KG1 (cell line): Measurements from ENCODE around the gene PPT1.
"Not testable (repeated sequence)": the region's sequence is repeated elsewhere in the genome, so short reads cannot be mapped to it uniquely, and the experiment has no call there.

ENCODE experiments used
- DNase-seq: peaks from one replicate; lab custom pipeline; 2025; lab: John Stamatoyannopoulos, UW

Gene PPT1

GRCh38 chr1:40056519-40057309 is 40.3 kb downstream of the PPT1 start:
- DNase-seq: no peak

- DNase-seq: no peak
These were observed 43.7 kb downstream of the PPT1 start for GRCh38 chr1:40053138-40053887.

DNA sequence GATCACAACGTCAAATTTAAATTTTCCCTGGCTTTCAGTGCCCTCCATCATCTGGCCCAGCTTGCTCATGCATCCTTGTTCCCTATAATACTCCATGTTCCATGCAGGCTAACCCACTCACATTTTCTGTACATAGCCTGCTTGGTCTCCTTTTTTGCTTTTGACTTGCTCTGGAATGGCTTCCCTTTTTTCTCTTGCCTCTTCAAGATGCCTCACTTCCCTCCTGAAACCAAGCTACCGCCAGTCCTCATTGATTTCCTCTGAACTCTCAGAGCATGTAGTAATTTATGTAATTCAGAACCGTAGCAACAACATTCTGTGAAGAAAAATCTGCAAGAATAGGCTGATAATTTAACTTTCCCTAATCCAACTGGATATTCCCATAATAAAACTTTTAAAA is 46.2 kb downstream of the PPT1 start:
- no peak for DNase-seq

GRCh38 chr1:40049725-40050124 is 47.3 kb downstream of the PPT1 start:
- DNase-seq: no peak

DNA sequence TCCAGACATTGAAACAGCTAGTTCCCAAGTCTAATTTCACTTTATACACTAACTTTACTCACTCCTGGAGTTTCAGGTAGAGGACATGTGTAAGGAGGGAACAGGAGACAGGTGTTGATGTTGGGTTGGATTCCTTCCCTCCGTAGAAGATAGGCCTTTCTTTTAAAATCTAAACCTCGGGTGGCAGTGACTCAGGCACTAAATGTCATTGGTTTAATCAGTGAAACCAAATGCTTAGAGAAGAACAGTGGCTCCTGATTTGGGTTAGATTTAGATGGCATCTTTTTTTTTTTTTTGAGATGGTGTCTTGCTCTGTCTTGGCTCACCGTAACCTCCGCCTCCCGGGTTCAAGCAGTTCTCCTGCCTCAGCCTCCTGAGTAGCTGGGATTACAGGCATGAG is 49.3 kb downstream of the PPT1 start:
- no peak for DNase-seq

DNA sequence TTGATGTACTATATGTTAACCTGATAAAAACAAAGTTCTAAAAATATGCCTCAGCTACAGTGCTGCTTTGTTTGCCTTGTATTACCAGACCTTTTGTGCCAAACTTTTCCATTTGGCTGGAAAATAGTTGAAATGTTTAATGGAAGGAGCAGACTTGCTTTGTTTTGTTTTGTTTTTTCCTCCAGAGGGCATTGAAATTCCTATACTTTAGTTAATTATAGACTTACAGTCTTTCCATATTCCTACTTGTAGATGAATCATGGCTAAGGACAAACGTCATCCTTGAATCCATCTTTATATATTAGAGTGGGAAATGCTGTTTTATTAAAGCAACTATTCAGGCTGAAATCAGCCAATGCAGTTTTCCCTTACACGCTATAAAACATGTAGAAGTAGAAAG is 49.8 kb downstream of the PPT1 start:
- no peak for DNase-seq

- DNase-seq: no peak
These were observed 51.3 kb downstream of the PPT1 start for GRCh38 chr1:40045766-40046165.

GRCh38 chr1:40045182-40045581 is 51.9 kb downstream of the PPT1 start:
- no peak for DNase-seq

DNA sequence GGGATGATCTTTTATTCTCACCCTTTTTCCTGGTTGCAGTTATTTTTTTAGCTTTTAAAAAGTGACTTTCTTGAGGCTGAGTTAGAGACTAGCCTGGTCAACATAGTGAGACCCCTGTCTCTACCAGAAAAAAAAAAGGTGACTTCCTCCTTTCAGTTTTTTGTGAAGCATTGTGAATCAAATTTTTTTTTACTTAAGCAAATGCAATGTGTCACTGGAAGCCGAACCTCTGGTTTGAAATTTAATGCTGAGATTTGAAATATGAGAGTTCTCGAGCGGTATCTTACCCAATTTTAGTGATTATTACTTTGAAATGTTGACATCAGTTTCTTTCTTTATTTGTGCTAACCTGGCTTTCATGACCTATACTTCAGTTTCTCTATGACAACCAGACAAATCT is 52.9 kb downstream of the PPT1 start:
- no peak for DNase-seq

DNA sequence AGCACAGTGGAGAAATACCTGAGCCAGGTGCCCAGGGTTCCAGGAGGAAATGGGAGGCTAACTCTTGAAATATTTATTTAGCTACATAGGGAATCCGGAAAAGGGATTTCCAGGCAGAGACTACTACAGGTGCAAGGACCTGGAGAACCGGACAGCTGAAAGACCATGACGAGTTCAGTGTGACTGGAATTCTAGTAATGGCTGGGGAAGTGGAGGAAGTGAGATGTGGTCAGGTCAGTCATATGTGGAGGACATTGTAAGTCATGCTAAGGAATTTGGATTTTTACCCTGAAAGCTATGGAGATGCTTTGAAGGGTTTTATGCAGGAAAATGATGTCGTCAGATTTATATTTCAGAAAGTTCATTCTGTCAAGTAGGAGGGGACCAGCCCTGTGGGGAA is 54.7 kb downstream of the PPT1 start:
- no peak for DNase-seq

- no peak for DNase-seq
These were observed 55.6 kb downstream of the PPT1 start for GRCh38 chr1:40041466-40041838.

DNA sequence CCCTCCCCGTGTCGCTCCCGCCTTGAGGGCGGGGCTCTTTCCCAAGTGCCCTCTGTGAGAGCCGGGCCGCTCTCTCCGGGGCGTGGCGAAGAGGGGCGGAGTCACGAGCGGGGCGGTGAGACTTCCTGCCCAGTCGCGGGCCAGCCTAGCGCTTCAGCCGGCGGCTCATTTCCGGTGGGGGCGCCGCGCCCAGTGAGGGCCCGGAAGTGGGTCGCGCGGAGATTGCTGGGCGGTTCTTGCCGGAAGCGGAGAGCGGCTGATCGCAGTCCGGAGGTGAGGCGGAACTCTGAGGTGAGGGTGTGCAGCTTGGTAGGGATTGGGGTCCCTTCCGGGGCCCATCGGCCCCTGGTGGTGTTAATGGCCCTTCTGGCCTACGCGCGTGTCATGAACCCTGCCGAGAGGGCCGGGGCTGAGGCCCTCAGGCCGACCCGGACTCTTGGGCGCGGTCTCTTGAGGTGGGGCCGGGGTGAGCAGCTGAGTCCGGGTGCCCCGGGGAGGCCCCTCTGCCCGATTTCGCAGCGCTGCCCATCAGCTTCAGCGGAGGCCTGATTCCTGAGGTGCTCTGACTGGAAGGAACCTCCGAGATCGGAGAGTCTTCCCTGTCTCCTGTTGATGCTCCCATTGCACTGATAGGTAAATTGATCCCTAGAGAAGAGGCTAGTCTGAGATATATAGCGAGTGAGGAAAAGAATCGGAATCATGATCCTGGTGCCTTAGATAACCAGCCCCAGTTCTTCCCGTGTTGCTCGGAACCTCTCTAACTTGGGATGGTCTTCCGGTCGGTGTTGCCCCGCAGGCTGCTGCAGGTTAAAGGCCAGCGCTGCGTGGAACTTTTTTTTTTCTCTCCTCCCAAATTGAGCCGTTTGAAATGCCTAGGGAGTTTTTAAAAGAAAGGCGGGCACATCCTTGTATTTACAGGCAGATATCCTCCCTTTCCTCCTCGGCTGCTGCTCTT is 56.3 kb downstream of the PPT1 start, which contains the start of gene CAP1:
Gene CAP1 (plus strand): TSS at position 219 of the 955 bp plus-strand sequence. CDS start 18,618 bp downstream, outside the sequence.
- DNase-seq: peak; percentile 98

DNA sequence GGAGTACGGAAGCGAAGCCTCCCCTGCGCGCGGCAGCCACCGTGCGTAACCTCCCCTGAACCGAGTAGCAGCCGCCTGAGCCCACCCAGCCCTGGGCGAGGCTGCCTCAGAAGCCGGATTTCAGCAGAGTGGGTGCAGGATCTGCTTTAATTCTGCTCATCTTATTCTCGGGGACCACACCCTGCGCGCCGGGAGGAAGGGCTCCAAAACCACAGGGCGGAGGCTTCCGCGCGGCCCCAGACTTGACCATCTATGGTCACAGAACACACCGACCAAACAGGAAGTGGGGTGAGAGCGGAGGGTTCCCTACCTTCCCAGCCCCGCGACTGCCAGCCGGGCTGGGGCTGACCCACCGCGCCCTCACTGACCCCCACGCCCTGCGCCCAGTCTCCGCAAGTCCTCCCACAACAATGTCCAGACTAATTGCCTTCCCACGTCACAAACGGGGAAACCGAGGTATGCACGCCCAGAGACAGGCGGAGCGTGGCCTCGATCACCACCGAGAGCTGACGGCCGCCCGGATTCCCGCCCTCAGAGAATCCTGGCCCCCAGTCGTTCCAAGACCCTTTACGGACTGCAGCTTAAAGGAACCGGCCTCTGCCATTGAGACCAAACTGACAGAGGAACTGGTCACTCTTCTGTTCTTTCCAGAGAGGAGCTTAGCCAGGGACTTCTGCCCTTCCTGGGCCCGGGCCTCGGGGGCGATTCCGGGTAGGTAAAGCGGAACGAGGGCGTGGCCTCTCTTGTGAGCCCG is 57.1 kb downstream of the PPT1 start:
- peak; percentile 76 for DNase-seq

GRCh38 chr1:40039245-40039756 is 57.8 kb downstream of the PPT1 start:
- peak; percentile 26 for DNase-seq

GRCh38 chr1:40038697-40039096 is 58.4 kb downstream of the PPT1 start:
- DNase-seq: no peak

DNA sequence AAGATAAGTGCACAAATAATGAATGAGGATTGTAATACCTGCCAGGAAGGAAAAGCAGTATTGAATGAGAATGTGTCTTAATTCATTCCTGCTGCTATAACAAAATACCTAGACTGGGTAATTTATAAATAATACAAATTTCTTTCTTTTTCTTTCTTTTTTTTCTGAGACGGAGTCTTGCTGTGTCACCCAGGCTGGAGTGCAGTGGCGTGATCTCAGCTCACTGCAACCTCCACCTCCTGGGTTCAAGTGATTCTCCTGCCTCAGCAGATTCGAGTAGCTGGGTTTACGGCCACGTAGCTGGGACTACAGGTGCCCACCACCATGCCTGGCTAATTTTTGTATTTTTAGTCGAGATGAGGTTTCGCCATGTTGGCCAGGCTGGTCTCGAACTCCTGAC is 59.8 kb downstream of the PPT1 start:
- not testable (repeated sequence) for DNase-seq

DNA sequence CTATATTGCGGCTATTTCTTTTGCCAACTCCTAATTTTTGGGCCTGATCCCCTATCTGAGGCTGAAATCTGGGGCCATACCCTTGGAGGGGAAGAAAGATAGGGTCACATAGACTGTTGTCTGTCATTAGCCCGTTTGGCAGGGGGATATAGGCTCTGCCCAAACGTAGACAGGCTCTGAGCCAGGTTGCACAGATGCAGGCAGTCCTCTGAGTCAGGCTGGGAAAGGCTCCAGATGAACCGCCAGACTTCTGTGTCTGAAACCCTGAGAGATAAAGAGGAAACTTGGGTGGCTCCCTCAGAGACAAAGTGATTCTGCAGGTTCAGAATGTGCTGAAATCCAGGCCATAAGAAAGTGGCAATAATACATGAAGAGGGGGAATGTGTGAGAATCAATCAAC is 60.5 kb downstream of the PPT1 start:
- DNase-seq: no peak

DNA sequence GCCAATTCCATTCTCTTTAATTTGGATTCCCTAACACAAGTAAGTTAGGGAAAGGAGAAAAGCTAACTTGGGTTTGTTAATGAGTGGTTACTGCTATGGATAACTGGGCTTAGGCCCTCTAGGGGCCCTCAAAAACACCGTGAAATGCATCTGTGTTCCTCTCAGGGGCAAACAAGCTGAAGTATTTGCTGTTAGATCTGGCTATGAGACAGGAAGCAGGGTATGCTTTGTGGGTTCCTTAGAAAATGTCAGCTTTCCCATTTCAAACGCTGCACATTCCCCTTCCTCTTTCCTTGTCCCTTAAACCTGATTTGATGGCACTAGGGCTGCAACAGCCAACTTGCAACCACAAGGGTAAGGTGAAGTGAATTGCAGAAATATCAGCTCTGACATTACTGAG is 62.2 kb downstream of the PPT1 start:
- DNase-seq: peak; percentile 23

- DNase-seq: peak; percentile 48
These were observed 64.7 kb downstream of the PPT1 start for GRCh38 chr1:40032240-40032891.

DNA sequence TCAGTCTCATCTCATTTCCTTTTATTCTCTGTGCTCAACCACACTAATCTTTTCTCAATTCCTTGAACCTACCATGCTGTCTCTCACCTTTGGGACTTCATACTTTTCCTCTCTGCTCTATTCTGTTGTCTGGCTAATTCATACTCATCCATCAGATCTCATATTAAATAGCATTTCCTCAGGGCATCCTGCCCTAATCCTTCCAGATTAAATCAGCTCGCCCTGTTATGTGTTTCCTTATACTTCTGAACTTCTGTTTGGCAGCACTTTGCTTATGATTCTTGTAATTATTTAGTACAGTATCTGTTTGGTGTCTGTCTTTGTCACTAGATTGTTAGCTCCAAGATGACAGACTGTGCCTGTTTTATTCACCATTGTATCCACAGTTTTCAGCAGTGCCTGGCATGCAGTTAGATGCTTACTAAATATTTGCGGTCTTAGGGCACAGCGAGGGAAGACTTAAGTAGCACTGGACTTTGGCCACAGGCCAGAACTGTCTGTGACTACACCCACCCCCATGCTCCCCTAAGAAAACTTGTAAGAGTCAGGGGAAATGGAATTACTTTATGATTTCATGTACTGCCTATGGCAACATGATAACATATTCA is 66.4 kb downstream of the PPT1 start:
- no peak for DNase-seq
